ENCODE data around the gene NDC80. TPM values are rescaled to one million over a fixed set of nuclear protein-coding genes. Genes with fewer than 3 reads are reported as not detected.
"Not testable (repeated sequence)": the region's sequence is repeated elsewhere in the genome, so short reads cannot be mapped to it uniquely, and the experiment has no call there.

The NDC80 gene
- total RNA-seq, 1 donor from 2014 or later, result 3.5 TPM

DNA sequence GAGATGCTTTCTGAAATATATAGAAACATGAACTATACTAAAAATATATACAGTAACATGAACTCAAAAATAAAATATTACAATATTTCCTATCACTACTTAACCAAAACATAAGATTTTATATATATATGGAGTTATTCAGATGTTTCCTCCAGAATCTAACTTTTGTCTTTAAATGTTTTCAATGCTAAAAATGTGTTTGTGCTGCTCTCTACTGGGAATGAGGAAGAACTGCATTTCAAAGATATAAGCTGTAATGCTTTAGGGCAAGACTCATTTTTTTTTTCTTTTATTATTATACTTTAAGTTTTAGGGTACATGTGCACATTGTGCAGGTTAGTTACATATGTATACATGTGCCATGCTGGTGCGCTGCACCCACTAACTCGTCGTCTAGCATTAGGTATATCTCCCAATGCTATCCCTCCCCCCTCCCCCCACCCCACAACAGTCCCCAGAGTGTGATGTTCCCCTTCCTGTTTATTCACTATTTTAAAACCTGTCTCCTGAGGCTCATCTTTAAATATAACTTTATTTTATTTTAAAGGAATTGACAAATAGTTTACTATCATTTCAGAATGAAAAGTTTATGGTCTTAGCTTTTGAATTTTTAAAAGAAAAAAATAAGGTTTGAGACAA is 29.3 kb upstream of the NDC80 start:
- not testable (repeated sequence) for H3K4me3 ChIP-seq (ENCODE audit: insufficient read depth, low read depth, low read length); H3K4me3 Mint-ChIP-seq (ENCODE audit: unreplicated experiment); H4K20me1 ChIP-seq (ENCODE audit: insufficient read depth, low read length); H3K27ac ChIP-seq (ENCODE audit: low read depth, low read length); H3K27me3 Mint-ChIP-seq (ENCODE audit: low read depth, unreplicated experiment); H3K27me3 ChIP-seq (ENCODE audit: insufficient read depth, low read length); H3K4me2 ChIP-seq (ENCODE audit: low read length); H3K9me3 ChIP-seq (ENCODE audit: insufficient read depth, low read depth, low read length); H3K79me2 ChIP-seq (ENCODE audit: insufficient read depth, low read length); H3K4me1 Mint-ChIP-seq (ENCODE audit: low read depth, unreplicated experiment); H3K4me1 ChIP-seq (ENCODE audit: insufficient read depth, low read length); H2AFZ ChIP-seq (ENCODE audit: low read depth, low read length); H3K36me3 ChIP-seq (ENCODE audit: insufficient read depth, low read length); H3K36me3 Mint-ChIP-seq (ENCODE audit: low read depth, unreplicated experiment); DNase-seq (ENCODE audit: low read depth); FAIRE-seq; H3K9ac ChIP-seq (ENCODE audit: low read length); H3K9me3 Mint-ChIP-seq (ENCODE audit: unreplicated experiment); H3K27ac Mint-ChIP-seq (ENCODE audit: unreplicated experiment)
- TF ChIP-seq, protein P1, sequence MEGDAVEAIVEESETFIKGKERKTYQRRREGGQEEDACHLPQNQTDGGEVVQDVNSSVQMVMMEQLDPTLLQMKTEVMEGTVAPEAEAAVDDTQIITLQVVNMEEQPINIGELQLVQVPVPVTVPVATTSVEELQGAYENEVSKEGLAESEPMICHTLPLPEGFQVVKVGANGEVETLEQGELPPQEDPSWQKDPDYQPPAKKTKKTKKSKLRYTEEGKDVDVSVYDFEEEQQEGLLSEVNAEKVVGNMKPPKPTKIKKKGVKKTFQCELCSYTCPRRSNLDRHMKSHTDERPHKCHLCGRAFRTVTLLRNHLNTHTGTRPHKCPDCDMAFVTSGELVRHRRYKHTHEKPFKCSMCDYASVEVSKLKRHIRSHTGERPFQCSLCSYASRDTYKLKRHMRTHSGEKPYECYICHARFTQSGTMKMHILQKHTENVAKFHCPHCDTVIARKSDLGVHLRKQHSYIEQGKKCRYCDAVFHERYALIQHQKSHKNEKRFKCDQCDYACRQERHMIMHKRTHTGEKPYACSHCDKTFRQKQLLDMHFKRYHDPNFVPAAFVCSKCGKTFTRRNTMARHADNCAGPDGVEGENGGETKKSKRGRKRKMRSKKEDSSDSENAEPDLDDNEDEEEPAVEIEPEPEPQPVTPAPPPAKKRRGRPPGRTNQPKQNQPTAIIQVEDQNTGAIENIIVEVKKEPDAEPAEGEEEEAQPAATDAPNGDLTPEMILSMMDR (IDR thresholded peaks at IDR 0.05; ENCODE audit: insufficient read depth, low read depth, low read length), result peak; percentile 60

DNA sequence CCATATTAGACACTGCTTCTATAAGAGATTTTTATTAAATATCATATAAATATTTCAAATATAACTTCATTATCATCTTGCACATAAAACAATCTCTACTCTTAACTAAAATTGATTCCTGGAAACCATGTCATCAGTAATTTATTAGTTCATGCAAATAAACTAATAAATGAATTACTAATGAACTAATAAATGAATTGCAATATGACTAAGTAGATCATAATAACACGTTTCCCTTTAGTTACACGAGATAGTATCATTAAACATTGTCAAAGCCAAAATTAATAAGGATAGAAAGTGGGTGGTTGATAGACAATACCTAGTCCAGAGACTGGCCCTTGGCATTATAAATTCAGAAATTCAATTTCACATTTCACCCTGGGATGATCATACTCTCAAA is 26.2 kb upstream of the NDC80 start:
- H3K27me3 ChIP-seq (ENCODE audit: insufficient read depth, low read length), result no peaks in the 10 kb centered on the region
- no peak overlapping the region for H3K4me3 Mint-ChIP-seq (ENCODE audit: unreplicated experiment)
- no peaks in the 10 kb centered on the region for H3K36me3 Mint-ChIP-seq (ENCODE audit: low read depth, unreplicated experiment)
- H4K20me1 ChIP-seq (ENCODE audit: insufficient read depth, low read length), result no peaks in the 10 kb centered on the region
- no peak overlapping the region for H2AFZ ChIP-seq (ENCODE audit: low read depth, low read length)
- H3K27ac ChIP-seq (ENCODE audit: low read depth, low read length), result no peak overlapping the region
- H3K27me3 Mint-ChIP-seq (ENCODE audit: low read depth, unreplicated experiment), result no peaks in the 10 kb centered on the region
- no peaks in the 10 kb centered on the region for H3K9me3 ChIP-seq (ENCODE audit: insufficient read depth, low read depth, low read length)
- no peaks in the 10 kb centered on the region for H3K36me3 ChIP-seq (ENCODE audit: insufficient read depth, low read length)
- H3K79me2 ChIP-seq (ENCODE audit: insufficient read depth, low read length), result no peaks in the 10 kb centered on the region
- no peaks in the 10 kb centered on the region for H3K9me3 Mint-ChIP-seq (ENCODE audit: unreplicated experiment)
- no peak overlapping the region for H3K4me3 ChIP-seq (ENCODE audit: insufficient read depth, low read depth, low read length)
- TF ChIP-seq EZH2 (IDR thresholded peaks at IDR 0.05; ENCODE audit: insufficient read depth, low read length), result no peak
- TF ChIP-seq, protein P1 (IDR thresholded peaks at IDR 0.05; ENCODE audit: insufficient read depth, low read depth, low read length), result no peak
- H3K4me2 ChIP-seq (ENCODE audit: low read length), result no peak overlapping the region
- DNase-seq (ENCODE audit: low read depth) (no peak), FAIRE-seq (no peak)
- H3K4me1 Mint-ChIP-seq (ENCODE audit: low read depth, unreplicated experiment), result peaks cover 3% of the 10 kb centered on the region
- H3K4me1 ChIP-seq (ENCODE audit: insufficient read depth, low read length), result no peaks in the 10 kb centered on the region
- H3K27ac Mint-ChIP-seq (ENCODE audit: unreplicated experiment), result no peak overlapping the region
- no peak overlapping the region for H3K9ac ChIP-seq (ENCODE audit: low read length)

DNA sequence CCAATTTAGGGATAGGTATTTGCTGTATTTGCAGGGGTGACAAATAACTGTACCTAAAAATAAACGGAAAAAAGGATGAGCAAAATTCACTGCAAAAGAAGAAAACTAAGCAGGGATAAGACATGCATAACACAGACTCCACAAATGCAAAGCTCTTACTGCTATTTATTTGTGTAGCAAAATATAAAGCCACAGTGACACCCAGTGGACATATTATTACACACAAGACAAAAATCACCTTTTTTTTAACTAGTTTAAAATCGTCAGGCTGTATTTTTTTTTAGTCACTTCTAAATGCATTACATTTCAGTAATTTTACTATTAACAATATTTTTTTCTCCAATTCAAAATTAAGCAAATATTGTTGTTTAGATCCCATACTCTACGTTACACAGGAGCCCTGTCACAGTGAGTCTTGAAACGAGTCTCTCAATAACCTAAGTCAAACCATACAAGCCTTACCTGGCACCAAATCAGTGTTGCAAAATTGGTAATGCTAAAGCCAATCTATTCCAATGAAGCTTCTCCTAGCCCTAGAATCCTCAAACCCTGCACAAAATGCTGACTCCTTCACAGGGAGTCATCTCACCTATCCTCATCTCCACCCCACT is 23.8 kb upstream of the NDC80 start:
- Mint-ChIP-seq H3K27me3 (ENCODE audit: low read depth, unreplicated experiment) (no peaks in the 10 kb centered on the region), H3K36me3 (ENCODE audit: low read depth, unreplicated experiment) (no peaks in the 10 kb centered on the region), H3K4me1 (ENCODE audit: low read depth, unreplicated experiment) (no peaks in the 10 kb centered on the region), H3K27ac (ENCODE audit: unreplicated experiment) (no peak overlapping the region), H3K9me3 (ENCODE audit: unreplicated experiment) (no peaks in the 10 kb centered on the region), H3K4me3 (ENCODE audit: unreplicated experiment) (no peak overlapping the region)
- H3K4me2 ChIP-seq (ENCODE audit: low read length), result no peak overlapping the region
- H3K4me1 ChIP-seq (ENCODE audit: insufficient read depth, low read length), result no peaks in the 10 kb centered on the region
- FAIRE-seq (peak; percentile 85), DNase-seq (ENCODE audit: low read depth) (no peak)
- no peaks in the 10 kb centered on the region for H4K20me1 ChIP-seq (ENCODE audit: insufficient read depth, low read length)
- no peaks in the 10 kb centered on the region for H3K79me2 ChIP-seq (ENCODE audit: insufficient read depth, low read length)
- no peak overlapping the region for H3K4me3 ChIP-seq (ENCODE audit: insufficient read depth, low read depth, low read length)
- no peak overlapping the region for H3K9ac ChIP-seq (ENCODE audit: low read length)
- no peaks in the 10 kb centered on the region for H3K9me3 ChIP-seq (ENCODE audit: insufficient read depth, low read depth, low read length)
- TF ChIP-seq, protein P1 (IDR thresholded peaks at IDR 0.05; ENCODE audit: insufficient read depth, low read depth, low read length), result peak; percentile 59
- no peak for TF ChIP-seq EZH2 (IDR thresholded peaks at IDR 0.05; ENCODE audit: insufficient read depth, low read length)
- no peaks in the 10 kb centered on the region for H3K27me3 ChIP-seq (ENCODE audit: insufficient read depth, low read length)
- no peak overlapping the region for H3K27ac ChIP-seq (ENCODE audit: low read depth, low read length)
- no peak overlapping the region for H2AFZ ChIP-seq (ENCODE audit: low read depth, low read length)
- H3K36me3 ChIP-seq (ENCODE audit: insufficient read depth, low read length), result no peaks in the 10 kb centered on the region

Data from astrocyte (in vitro differentiated cells and primary cell).